ENCODE data around the gene KRT4. TPM values are rescaled to one million over a fixed set of nuclear protein-coding genes. Genes with fewer than 3 reads are reported as not detected.
"Not testable (repeated sequence)": the region's sequence is repeated elsewhere in the genome, so short reads cannot be mapped to it uniquely, and the experiment has no call there.

Gene KRT4
- polyA plus RNA-seq, 2 of the 4 experiments (the other 2 are of a cell fraction), result 2.1 to 12.8 TPM

DNA sequence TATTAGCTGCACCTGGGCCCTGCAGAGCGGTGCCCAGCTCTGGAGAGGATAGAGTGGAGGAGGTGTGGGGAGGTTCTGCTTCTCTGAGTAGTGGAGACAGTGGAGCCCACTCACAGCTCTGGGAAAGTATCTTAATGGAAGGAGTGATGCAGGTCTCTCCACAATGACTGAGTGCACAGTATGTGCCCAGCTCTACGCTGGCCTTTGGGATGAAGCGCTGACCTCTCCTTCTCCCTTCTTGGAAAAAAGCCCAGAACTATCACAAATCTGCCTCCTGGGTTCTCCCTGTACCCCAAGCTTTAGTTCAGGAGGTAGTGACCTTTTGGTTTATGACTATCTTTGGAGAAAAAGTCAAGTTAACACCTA is 17.5 kb downstream of the KRT4 start:
- H3K4me1 ChIP-seq, result peaks cover 52% of the 10 kb centered on the region
- no peak overlapping the region for H3K4me3 ChIP-seq
- no peak for FAIRE-seq
- no peak for TF ChIP-seq CEBPB (IDR thresholded peaks at IDR 0.05)
- peak overlapping the region in 1 of 2 experiments; percentile 89; a peak in 3 of 6 replicates for H3K27ac ChIP-seq
- ChIA-PET CTCF (interaction anchor here (0.6 to 1.7 kb wide), 7 partner anchors 8 to 640 kb away, joined by 3 to 4 read pairs (median 3); no protein-coding TSS in a partner anchor), POLR2A (no interaction called here)
- no peak overlapping the region for H3K4me2 ChIP-seq
- ATAC-seq, result no peak
- WGBS (ENCODE audit: missing lambda C conversion rate), result 98% methylated on average over 3 of the region's 3 CpGs
- DNase-seq (ENCODE audit: low read depth in 1 of 2, low spot score in 1 of 2), result no peak
- H3K9me3 ChIP-seq, result no peaks in the 10 kb centered on the region

DNA sequence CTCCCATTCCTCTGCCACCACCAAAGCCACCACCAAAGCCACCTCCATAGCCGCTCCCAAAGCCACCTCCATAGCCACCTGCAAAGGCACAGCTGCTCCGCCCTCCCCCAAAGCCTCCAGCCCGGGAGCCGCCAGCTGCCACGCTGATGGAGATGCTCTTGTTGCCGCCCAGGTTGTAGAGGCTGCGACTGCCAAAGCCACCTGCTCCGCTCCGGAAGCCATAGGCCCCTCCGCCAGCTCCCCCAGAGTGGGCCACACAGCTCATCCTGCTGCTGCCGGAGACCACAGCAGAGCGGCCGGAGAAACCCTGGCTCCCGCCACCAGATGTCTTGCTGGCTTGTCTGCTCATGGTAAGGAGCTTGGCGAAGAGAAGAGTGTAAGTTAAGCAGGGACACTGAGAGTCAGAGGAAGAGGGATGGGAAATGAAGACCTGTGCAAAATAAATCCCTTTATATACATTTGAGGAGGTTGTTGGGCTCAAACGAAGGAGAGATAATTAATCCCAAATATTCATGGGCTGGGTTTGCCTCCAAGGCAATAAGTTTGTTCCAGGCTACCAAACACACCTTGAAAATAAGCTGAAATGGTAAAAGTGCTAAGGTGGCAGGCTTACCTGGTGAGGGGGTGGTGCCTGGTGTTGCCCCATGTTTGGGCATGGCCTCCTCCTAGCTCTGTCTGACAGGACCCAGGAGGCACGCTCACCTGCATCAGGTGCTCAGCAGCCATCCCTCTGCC is 18.1 kb downstream of the KRT4 start, which contains the start of gene KRT3:
Gene KRT3, minus strand, starts transcription at position 424 of the 735 bp plus-strand sequence. Its CDS starts 75 bp downstream, at position 349.
- ATAC-seq, result no peak
- CTCF ChIA-PET, result interaction anchor here (0.6 to 1.7 kb wide), 7 partner anchors 7 to 639 kb away, joined by 3 to 4 read pairs (median 3); no protein-coding TSS in a partner anchor
- no peak for DNase-seq (ENCODE audit: low read depth in 1 of 2, low spot score in 1 of 2)
- Histone ChIP-seq H3K27ac (peak within 1 kb of the TSS; percentile 25 to 89; a peak in 4 of 6 replicates), H3K4me3 (no peak within 1 kb of the TSS), H3K9me3 (no peaks in the 10 kb centered on the region), H3K4me1 (peaks cover 47% of the 10 kb centered on the region), H3K4me2 (no peak within 1 kb of the TSS)
- WGBS (ENCODE audit: missing lambda C conversion rate), result 91% methylated on average over 12 of the region's 17 CpGs
- POLR2A ChIA-PET, result no interaction called here
- TF ChIP-seq RAD21 (conservative IDR thresholded peaks at IDR 0.05 in 1 of 2, IDR thresholded peaks at IDR 0.05 in 1 of 2), result no peak
- TF ChIP-seq EHMT2 (IDR thresholded peaks at IDR 0.05; ENCODE audit: low read depth), result no peak
- TF ChIP-seq HOXA7 (CRISPR knock-in tag; IDR thresholded peaks at IDR 0.05), result no peak
- no peak for TF ChIP-seq CHD2 (IDR thresholded peaks at IDR 0.05; ENCODE audit: low read length, partially characterized antibody)
- TF ChIP-seq HOXB13 (CRISPR knock-in tag; IDR thresholded peaks at IDR 0.05; ENCODE audit: low read depth), result no peak
- FAIRE-seq, result no peak

DNA sequence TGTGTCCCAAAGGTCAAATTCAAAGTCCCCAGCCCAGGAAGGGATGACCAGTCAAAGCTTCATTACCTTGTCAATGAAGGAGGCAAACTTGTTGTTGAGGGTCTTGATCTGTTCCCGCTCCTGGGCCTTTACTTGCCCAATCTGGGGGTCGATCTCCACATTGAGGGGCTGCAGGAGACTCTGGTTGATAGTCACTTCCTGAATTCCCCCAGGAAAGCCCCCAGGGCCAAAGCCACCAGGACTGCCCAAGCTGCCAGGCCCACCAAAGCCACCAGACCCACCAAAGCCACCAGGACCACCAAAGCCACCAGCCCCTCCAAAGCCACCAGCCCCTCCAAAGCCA is 18.6 kb downstream of the KRT4 start:
- CTCF ChIA-PET, result interaction anchor here (0.9 to 1.7 kb wide), 4 partner anchors 12 to 423 kb away, joined by 3 to 4 read pairs (median 4); no protein-coding TSS in a partner anchor
- POLR2A ChIA-PET; FAIRE-seq; DNase-seq (ENCODE audit: low read depth in 1 of 2, low spot score in 1 of 2); H3K27ac ChIP-seq; H3K9me3 ChIP-seq; ATAC-seq; H3K4me2 ChIP-seq; H3K4me3 ChIP-seq: not testable (repeated sequence)
- peaks cover 43% of the 10 kb centered on the region for H3K4me1 ChIP-seq
- 92% methylated on average over 2 of the region's 2 CpGs for WGBS (ENCODE audit: missing lambda C conversion rate)

- WGBS (ENCODE audit: missing lambda C conversion rate), result 87% methylated on average over 5 of the region's 5 CpGs
- DNase-seq (ENCODE audit: low read depth in 1 of 2, low spot score in 1 of 2) (no peak), FAIRE-seq (no peak), ATAC-seq (no peak)
- peaks cover 37% of the 10 kb centered on the region for H3K4me1 ChIP-seq
- ChIA-PET POLR2A (no interaction called here), CTCF (interaction anchor here (0.6 to 1.3 kb wide), 4 partner anchors 13 to 769 kb away, joined by 3 to 4 read pairs (median 4); no protein-coding TSS in a partner anchor)
- H3K27ac ChIP-seq, result 0 out of 6 replicates have a peak overlapping the region, but pooled peaks of 1 of the 2 experiments have one; percentile 25
- TF ChIP-seq NR3C1 (IDR thresholded peaks at IDR 0.05) (no peak), HEYL (CRISPR knock-in tag; IDR thresholded peaks at IDR 0.05) (no peak), CEBPB (IDR thresholded peaks at IDR 0.05) (no peak), SMC3 (IDR thresholded peaks at IDR 0.05) (no peak), PBX3 (IDR thresholded peaks at IDR 0.05) (no peak), EHF (CRISPR knock-in tag; IDR thresholded peaks at IDR 0.05) (no peak), POLR2A (IDR thresholded peaks at IDR 0.05; ENCODE audit: low read length) (no peak), BHLHE40 (IDR thresholded peaks at IDR 0.05; ENCODE audit: low read depth, low read length) (no peak), JUN (IDR thresholded peaks at IDR 0.05) (no peak), RCOR1 (IDR thresholded peaks at IDR 0.05; ENCODE audit: low read depth, low read length) (no peak), SREBF2 (IDR thresholded peaks at IDR 0.05) (no peak), CBX2 (IDR thresholded peaks at IDR 0.05; ENCODE audit: borderline replicate concordance, low read depth) (no peak), MAZ (IDR thresholded peaks at IDR 0.05; ENCODE audit: borderline replicate concordance, low read depth, low read length) (no peak), ATOH8 (CRISPR knock-in tag; IDR thresholded peaks at IDR 0.05; ENCODE audit: low read depth) (no peak), FOSB (CRISPR knock-in tag; IDR thresholded peaks at IDR 0.05) (no peak)
- no peaks in the 10 kb centered on the region for H3K9me3 ChIP-seq
- H3K4me3 ChIP-seq, result no peak overlapping the region
- H3K4me2 ChIP-seq, result no peak overlapping the region
Observed at GRCh38 chr12:52794479-52795331, 19.2 kb downstream of the KRT4 start.

Measured in A549 (cell line).